DMS 273 treated with DMSO at 0.1 percent for 48 hours (cell line): ENCODE measurements around the gene ALS2.
"Not testable (repeated sequence)": the region's sequence is repeated elsewhere in the genome, so short reads cannot be mapped to it uniquely, and the experiment has no call there.

Experiments used
- DNase-seq: peaks from one replicate; lab custom pipeline; 2025; lab: John Stamatoyannopoulos, UW

Gene ALS2

GRCh38 chr2:201794294-201794693 is 13.6 kb upstream of the ALS2 start:
- DNase-seq, result no peak

- no peak for DNase-seq
Observed at GRCh38 chr2:201793631-201794030, 12.9 kb upstream of the ALS2 start.

GRCh38 chr2:201790989-201791388 is 10.3 kb upstream of the ALS2 start:
- no peak for DNase-seq

- DNase-seq, result no peak
Observed at GRCh38 chr2:201790291-201790690, 9.6 kb upstream of the ALS2 start.

GRCh38 chr2:201789395-201789794 is 8.7 kb upstream of the ALS2 start:
- no peak for DNase-seq

- DNase-seq, result no peak
Observed at GRCh38 chr2:201788371-201788770, 7.6 kb upstream of the ALS2 start.

- DNase-seq, result no peak
Observed at GRCh38 chr2:201786471-201786870, 5.7 kb upstream of the ALS2 start.

- no peak for DNase-seq
Observed at GRCh38 chr2:201785135-201785534, 4.4 kb upstream of the ALS2 start.

GRCh38 chr2:201784563-201784962 is 3.8 kb upstream of the ALS2 start:
- no peak for DNase-seq

GRCh38 chr2:201781557-201782051 is 871 bp upstream of the ALS2 start:
- DNase-seq, result no peak

- DNase-seq, result no peak
Observed at GRCh38 chr2:201779901-201780673, 646 bp downstream of the ALS2 start.

- DNase-seq, result peak; percentile 52
Observed at GRCh38 chr2:201777869-201778268, 2.9 kb downstream of the ALS2 start.

- DNase-seq, result no peak
Observed at GRCh38 chr2:201777043-201777442, 3.7 kb downstream of the ALS2 start.

GRCh38 chr2:201775326-201775725 is 5.4 kb downstream of the ALS2 start:
- no peak for DNase-seq

GRCh38 chr2:201774546-201774945 is 6.2 kb downstream of the ALS2 start:
- DNase-seq, result no peak

GRCh38 chr2:201773990-201774389 is 6.7 kb downstream of the ALS2 start:
- DNase-seq, result no peak

GRCh38 chr2:201769666-201770373 is 10.9 kb downstream of the ALS2 start:
- peak; percentile 15 for DNase-seq

GRCh38 chr2:201768918-201769317 is 11.8 kb downstream of the ALS2 start:
- no peak for DNase-seq

GRCh38 chr2:201765799-201766198 is 14.9 kb downstream of the ALS2 start:
- DNase-seq, result no peak

GRCh38 chr2:201764469-201764868 is 16.3 kb downstream of the ALS2 start:
- not testable (repeated sequence) for DNase-seq

- no peak for DNase-seq
Observed at GRCh38 chr2:201761101-201761500, 19.6 kb downstream of the ALS2 start.

GRCh38 chr2:201759567-201759966 is 21.2 kb downstream of the ALS2 start:
- DNase-seq, result no peak

- DNase-seq, result no peak
Observed at GRCh38 chr2:201758873-201759272, 21.9 kb downstream of the ALS2 start.
